Parietal lobe (tissue), 2 donors: Measurements from ENCODE around the gene POLR2J2. TPM values are rescaled to one million over a fixed set of nuclear protein-coding genes. Genes with fewer than 3 reads are reported as not detected.

ENCODE experiments used
- small RNA-seq: library from RNA; depleted of rRNA; stranded (forward); fragments of <200 nt; gene quantifications from one replicate; pipeline ENCODE3, GENCODE V24; 2014; ENCODE audit warnings: low replicate concordance
- total RNA-seq: library from RNA; depleted of rRNA; stranded (reverse); fragments of >200 nt; gene quantifications from one replicate; pipeline ENCODE4 v1.2.3, GENCODE V29; 2014

Gene POLR2J2
- 15.3 TPM for total RNA-seq

GRCh38 chr7:102671166-102671955 lies at the start of gene POLR2J2:
Gene POLR2J2, minus strand, starts transcription at chr7:102671663. Its CDS starts 62 bp downstream, at chr7:102671601.

DNA sequence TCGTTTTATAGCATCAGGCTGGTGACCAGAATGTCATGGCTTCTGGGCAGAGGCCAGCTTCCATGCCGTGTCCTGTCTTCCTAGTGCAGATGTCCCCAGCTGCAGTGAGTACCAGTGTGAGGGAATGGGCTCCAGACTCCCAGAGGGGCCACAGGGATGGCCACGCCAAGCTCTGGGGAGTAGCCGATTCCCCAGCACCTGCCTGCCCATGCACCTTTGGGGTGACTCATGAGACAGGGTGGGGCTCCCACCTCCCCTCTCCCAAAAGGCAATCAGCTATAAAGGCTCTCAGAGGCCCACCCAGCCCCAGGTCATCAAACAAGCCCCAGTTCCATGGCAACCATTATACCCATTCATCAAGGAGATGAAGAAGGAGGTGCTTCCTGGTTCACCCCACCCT lies 21.5 kb downstream of the POLR2J2 start, which contains the start of gene SPDYE2B:
Gene SPDYE2B (plus strand): TSS at position 396 of the 400 bp plus-strand sequence. CDS start 2,030 bp downstream, outside the sequence.

GRCh38 chr7:102642691-102643090 lies 28.8 kb downstream of the POLR2J2 start, which contains the start of gene UPK3BL1:
Gene UPK3BL1, minus strand, starts transcription at chr7:102642791. Its CDS starts 50 bp downstream, at chr7:102642741.

GRCh38 chr7:102616507-102617125 lies 54.8 kb downstream of the POLR2J2 start, which contains the start of gene RASA4:
Gene RASA4, minus strand, starts transcription at chr7:102616756. Its CDS starts 67 bp downstream, at chr7:102616689.

Small RNAs within 50 kb of the gene (small RNA-seq; reads per million reads assigned to genes)
- not detected for gene AC105052.3
- not detected for gene UPK3BL1

Other genes starting within 250 kb of the POLR2J2 start
- 27.5 TPM for gene ORAI2, start 238.1 kb downstream of the POLR2J2 start, total RNA-seq
- 16.3 TPM for gene ALKBH4, start 206.8 kb downstream of the POLR2J2 start, total RNA-seq
- gene LRWD1, start 206.7 kb downstream of the POLR2J2 start, total RNA-seq: 45.4 TPM
- gene POLR2J, start 192.7 kb downstream of the POLR2J2 start, total RNA-seq: 14.1 TPM
- 19.4 TPM for gene RASA4B, start 153.9 kb downstream of the POLR2J2 start, total RNA-seq
- gene UPK3BL2, start 128.0 kb downstream of the POLR2J2 start, total RNA-seq: 10.3 TPM
- gene SPDYE2, start 120.4 kb downstream of the POLR2J2 start, total RNA-seq: not detected
- gene POLR2J3, start 99.1 kb downstream of the POLR2J2 start, total RNA-seq: 90.1 TPM
- gene RASA4, start 54.9 kb downstream of the POLR2J2 start, total RNA-seq: 77.0 TPM
- gene UPK3BL1, start 28.9 kb downstream of the POLR2J2 start, total RNA-seq: 25.4 TPM
- not detected for gene SPDYE2B, start 21.3 kb downstream of the POLR2J2 start, total RNA-seq
- 27.2 TPM for gene FAM185A, start 77.3 kb upstream of the POLR2J2 start, total RNA-seq
- 11.3 TPM for gene LRRC17, start 241.3 kb upstream of the POLR2J2 start, total RNA-seq